ENCODE data around the gene PFKFB3. TPM values are rescaled to one million over a fixed set of nuclear protein-coding genes. Genes with fewer than 3 reads are reported as not detected.
"Not testable (repeated sequence)": the region's sequence is repeated elsewhere in the genome, so short reads cannot be mapped to it uniquely, and the experiment has no call there.

PFKFB3 gene
- total RNA-seq, 4 donors from 2014 or later, result 29.6 to 78.3 (median 38.4) TPM

DNA sequence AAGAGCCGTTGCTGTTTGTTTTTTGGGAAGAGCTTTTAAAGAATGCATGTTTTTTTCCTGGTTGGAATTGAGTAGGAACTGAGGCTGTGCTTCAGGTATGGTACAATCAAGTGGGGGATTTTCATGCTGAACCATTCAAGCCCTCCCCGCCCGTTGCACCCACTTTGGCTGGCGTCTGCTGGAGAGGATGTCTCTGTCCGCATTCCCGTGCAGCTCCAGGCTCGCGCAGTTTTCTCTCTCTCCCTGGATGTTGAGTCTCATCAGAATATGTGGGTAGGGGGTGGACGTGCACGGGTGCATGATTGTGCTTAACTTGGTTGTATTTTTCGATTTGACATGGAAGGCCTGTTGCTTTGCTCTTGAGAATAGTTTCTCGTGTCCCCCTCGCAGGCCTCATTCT is 31.6 kb downstream of the PFKFB3 start:
- Histone ChIP-seq H3K4me3 (no peak overlapping the region), H3K27ac (no peak overlapping the region), H3K27me3 (no peaks in the 10 kb centered on the region), H3K36me3 (peaks cover 0 to 79% of the 10 kb centered on the region in 2 donors), H3K9me3 (no peaks in the 10 kb centered on the region), H3K4me1 (no peaks in the 10 kb centered on the region)
- no peak for ATAC-seq
- WGBS, 2 donors (ENCODE audit: low coverage in 1 of 2), result 82 to 86% methylated on average over 9 to 13 of the region's 13 CpGs
- TF ChIP-seq, protein P1, sequence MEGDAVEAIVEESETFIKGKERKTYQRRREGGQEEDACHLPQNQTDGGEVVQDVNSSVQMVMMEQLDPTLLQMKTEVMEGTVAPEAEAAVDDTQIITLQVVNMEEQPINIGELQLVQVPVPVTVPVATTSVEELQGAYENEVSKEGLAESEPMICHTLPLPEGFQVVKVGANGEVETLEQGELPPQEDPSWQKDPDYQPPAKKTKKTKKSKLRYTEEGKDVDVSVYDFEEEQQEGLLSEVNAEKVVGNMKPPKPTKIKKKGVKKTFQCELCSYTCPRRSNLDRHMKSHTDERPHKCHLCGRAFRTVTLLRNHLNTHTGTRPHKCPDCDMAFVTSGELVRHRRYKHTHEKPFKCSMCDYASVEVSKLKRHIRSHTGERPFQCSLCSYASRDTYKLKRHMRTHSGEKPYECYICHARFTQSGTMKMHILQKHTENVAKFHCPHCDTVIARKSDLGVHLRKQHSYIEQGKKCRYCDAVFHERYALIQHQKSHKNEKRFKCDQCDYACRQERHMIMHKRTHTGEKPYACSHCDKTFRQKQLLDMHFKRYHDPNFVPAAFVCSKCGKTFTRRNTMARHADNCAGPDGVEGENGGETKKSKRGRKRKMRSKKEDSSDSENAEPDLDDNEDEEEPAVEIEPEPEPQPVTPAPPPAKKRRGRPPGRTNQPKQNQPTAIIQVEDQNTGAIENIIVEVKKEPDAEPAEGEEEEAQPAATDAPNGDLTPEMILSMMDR (IDR thresholded peaks at IDR 0.05), result no peak
- no peak for TF ChIP-seq EP300 (IDR thresholded peaks at IDR 0.05)
- no peak for TF ChIP-seq POLR2AphosphoS5 (IDR thresholded peaks at IDR 0.05)
- TF ChIP-seq POLR2A (IDR thresholded peaks at IDR 0.05), result no peak

GRCh38 chr10:6236349-6237198 is 33.8 kb downstream of the PFKFB3 start:
- Histone ChIP-seq H3K27ac (no peak overlapping the region), H3K4me3 (no peak overlapping the region), H3K27me3 (no peaks in the 10 kb centered on the region), H3K36me3 (peaks cover 0 to 57% of the 10 kb centered on the region in 2 donors), H3K9me3 (no peaks in the 10 kb centered on the region), H3K4me1 (no peaks in the 10 kb centered on the region)
- ATAC-seq, result no peak
- TF ChIP-seq POLR2AphosphoS5 (IDR thresholded peaks at IDR 0.05) (no peak), EP300 (IDR thresholded peaks at IDR 0.05) (no peak), POLR2A (IDR thresholded peaks at IDR 0.05) (no peak)
- TF ChIP-seq, protein P1 (IDR thresholded peaks at IDR 0.05), result no peak
- WGBS, 2 donors (ENCODE audit: low coverage in 1 of 2), result 75 to 85% methylated on average over 11 to 14 of the region's 38 CpGs

- Histone ChIP-seq H3K4me3 (no peak overlapping the region), H3K27ac (no peak overlapping the region), H3K36me3 (peaks cover 0 to 51% of the 10 kb centered on the region in 2 donors), H3K4me1 (no peaks in the 10 kb centered on the region), H3K9me3 (no peaks in the 10 kb centered on the region), H3K27me3 (no peaks in the 10 kb centered on the region)
- TF ChIP-seq POLR2A (IDR thresholded peaks at IDR 0.05) (no peak), EP300 (IDR thresholded peaks at IDR 0.05) (no peak), POLR2AphosphoS5 (IDR thresholded peaks at IDR 0.05) (no peak)
- TF ChIP-seq, protein P1 (IDR thresholded peaks at IDR 0.05), result no peak
- 78 to 79% methylated on average over 2 of the region's 9 CpGs for WGBS, 2 donors (ENCODE audit: low coverage in 1 of 2)
- ATAC-seq, result no peak
These were observed 34.4 kb downstream of the PFKFB3 start for GRCh38 chr10:6237199-6237530.

- H3K27me3 ChIP-seq, H3K4me1 ChIP-seq, H3K9me3 ChIP-seq, ATAC-seq, H3K27ac ChIP-seq, H3K4me3 ChIP-seq: not testable (repeated sequence)
- peaks cover 0 to 43% of the 10 kb centered on the region in 2 donors for H3K36me3 ChIP-seq
- 76 to 90% methylated on average over 2 to 3 of the region's 6 CpGs for WGBS, 2 donors (ENCODE audit: low coverage in 1 of 2)
These were observed 36.0 kb downstream of the PFKFB3 start for GRCh38 chr10:6238587-6239212.

GRCh38 chr10:6239213-6239991 is 36.7 kb downstream of the PFKFB3 start:
- 46 to 69% methylated on average over 10 to 12 of the region's 15 CpGs for WGBS, 2 donors (ENCODE audit: low coverage in 1 of 2)
- peak; percentile 56 for TF ChIP-seq POLR2AphosphoS5 (IDR thresholded peaks at IDR 0.05)
- TF ChIP-seq POLR2A (IDR thresholded peaks at IDR 0.05), result no peak
- TF ChIP-seq, protein P1 (IDR thresholded peaks at IDR 0.05), result no peak
- TF ChIP-seq EP300 (IDR thresholded peaks at IDR 0.05), result no peak
- Histone ChIP-seq H3K4me3 (no peak overlapping the region), H3K36me3 (peaks cover 0 to 43% of the 10 kb centered on the region in 2 donors), H3K27me3 (no peaks in the 10 kb centered on the region), H3K27ac (peak overlapping the region in 1 of 4 donors; percentile 1), H3K4me1 (no peaks in the 10 kb centered on the region), H3K9me3 (no peaks in the 10 kb centered on the region)
- ATAC-seq, result peak; percentile 65

All from gastroesophageal sphincter (tissue), 4 donors.